D341Med (cell line): ENCODE measurements around the gene TPTE.
"Not testable (repeated sequence)": the region's sequence is repeated elsewhere in the genome, so short reads cannot be mapped to it uniquely, and the experiment has no call there.

Experiments
- DNase-seq: peaks from one replicate; pipeline ENCODE4 v3.0.0; 2012; ENCODE audit warnings: low spot score

Gene TPTE

GRCh38 chr21:10521091-10521598 lies at the start of gene TPTE:
TPTE (plus strand) TSS chr21:10521583; CDS start chr21:10538724, 17,141 bp downstream.
- peak; percentile 34 for DNase-seq

- DNase-seq: not testable (repeated sequence)
Measured at GRCh38 chr21:10471999-10472398, 49.4 kb upstream of the TPTE start.

GRCh38 chr21:10477794-10478193 lies 43.6 kb upstream of the TPTE start:
- DNase-seq: not testable (repeated sequence)

- DNase-seq: not testable (repeated sequence)
Measured at GRCh38 chr21:10479875-10480274, 41.5 kb upstream of the TPTE start.

- not testable (repeated sequence) for DNase-seq
Measured at GRCh38 chr21:10484864-10485263, 36.5 kb upstream of the TPTE start.

- not testable (repeated sequence) for DNase-seq
Measured at GRCh38 chr21:10490453-10490852, 30.9 kb upstream of the TPTE start.

- no peak for DNase-seq
Measured at GRCh38 chr21:10511116-10511515, 10.3 kb upstream of the TPTE start.

- not testable (repeated sequence) for DNase-seq
Measured at GRCh38 chr21:10516889-10517288, 4.5 kb upstream of the TPTE start.

GRCh38 chr21:10517904-10518303 lies 3.5 kb upstream of the TPTE start:
- not testable (repeated sequence) for DNase-seq

- not testable (repeated sequence) for DNase-seq
Measured at GRCh38 chr21:10521835-10522500, 585 bp downstream of the TPTE start.

GRCh38 chr21:10539956-10540355 lies 18.6 kb downstream of the TPTE start:
- no peak for DNase-seq

- DNase-seq: not testable (repeated sequence)
Measured at GRCh38 chr21:10544376-10544775, 23.0 kb downstream of the TPTE start.

- not testable (repeated sequence) for DNase-seq
Measured at GRCh38 chr21:10547868-10548267, 26.5 kb downstream of the TPTE start.

- not testable (repeated sequence) for DNase-seq
Measured at GRCh38 chr21:10548331-10548954, 27.1 kb downstream of the TPTE start.

GRCh38 chr21:10570803-10571202 lies 49.4 kb downstream of the TPTE start:
- not testable (repeated sequence) for DNase-seq

- DNase-seq: not testable (repeated sequence)
Measured at GRCh38 chr21:10574531-10575310, 53.3 kb downstream of the TPTE start.

GRCh38 chr21:10575311-10575667 lies 53.9 kb downstream of the TPTE start:
- DNase-seq: no peak

- DNase-seq: not testable (repeated sequence)
Measured at GRCh38 chr21:10578910-10579309, 57.5 kb downstream of the TPTE start.

- DNase-seq: not testable (repeated sequence)
Measured at GRCh38 chr21:10589115-10589514, 67.7 kb downstream of the TPTE start.

- not testable (repeated sequence) for DNase-seq
Measured at GRCh38 chr21:10607074-10607473, 85.7 kb downstream of the TPTE start.

- not testable (repeated sequence) for DNase-seq
Measured at GRCh38 chr21:10614285-10614684, 92.9 kb downstream of the TPTE start.

- not testable (repeated sequence) for DNase-seq
Measured at GRCh38 chr21:10616061-10616460, 94.7 kb downstream of the TPTE start.

- no peak for DNase-seq
Measured at GRCh38 chr21:10616535-10616934, 95.2 kb downstream of the TPTE start.
